ENCODE data around the gene PACRG.

The PACRG gene

DNA sequence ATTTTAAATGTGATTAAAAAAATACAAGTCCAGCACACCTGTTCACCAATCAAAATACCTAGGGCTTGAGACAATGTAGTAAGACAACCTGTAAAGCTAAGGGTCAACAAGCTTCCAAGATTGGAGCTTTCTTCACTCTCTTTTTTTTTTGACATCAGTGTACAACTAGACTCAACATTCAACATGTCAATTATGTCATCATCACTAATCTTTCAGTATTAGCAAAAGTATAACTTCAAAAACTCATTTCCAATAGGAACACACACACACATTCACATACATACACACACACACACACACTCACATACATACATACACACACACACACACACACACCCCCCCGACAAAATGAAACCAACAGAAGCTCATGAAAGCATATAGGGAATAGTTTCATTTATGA lies 26.2 kb upstream of the PACRG start:
- TF ChIP-seq FOXP2 (optimal IDR thresholded peaks at IDR 0.05; ENCODE audit: borderline replicate concordance, extremely low read depth, extremely low read length, insufficient read depth) = no peak
- TF ChIP-seq, protein P1, sequence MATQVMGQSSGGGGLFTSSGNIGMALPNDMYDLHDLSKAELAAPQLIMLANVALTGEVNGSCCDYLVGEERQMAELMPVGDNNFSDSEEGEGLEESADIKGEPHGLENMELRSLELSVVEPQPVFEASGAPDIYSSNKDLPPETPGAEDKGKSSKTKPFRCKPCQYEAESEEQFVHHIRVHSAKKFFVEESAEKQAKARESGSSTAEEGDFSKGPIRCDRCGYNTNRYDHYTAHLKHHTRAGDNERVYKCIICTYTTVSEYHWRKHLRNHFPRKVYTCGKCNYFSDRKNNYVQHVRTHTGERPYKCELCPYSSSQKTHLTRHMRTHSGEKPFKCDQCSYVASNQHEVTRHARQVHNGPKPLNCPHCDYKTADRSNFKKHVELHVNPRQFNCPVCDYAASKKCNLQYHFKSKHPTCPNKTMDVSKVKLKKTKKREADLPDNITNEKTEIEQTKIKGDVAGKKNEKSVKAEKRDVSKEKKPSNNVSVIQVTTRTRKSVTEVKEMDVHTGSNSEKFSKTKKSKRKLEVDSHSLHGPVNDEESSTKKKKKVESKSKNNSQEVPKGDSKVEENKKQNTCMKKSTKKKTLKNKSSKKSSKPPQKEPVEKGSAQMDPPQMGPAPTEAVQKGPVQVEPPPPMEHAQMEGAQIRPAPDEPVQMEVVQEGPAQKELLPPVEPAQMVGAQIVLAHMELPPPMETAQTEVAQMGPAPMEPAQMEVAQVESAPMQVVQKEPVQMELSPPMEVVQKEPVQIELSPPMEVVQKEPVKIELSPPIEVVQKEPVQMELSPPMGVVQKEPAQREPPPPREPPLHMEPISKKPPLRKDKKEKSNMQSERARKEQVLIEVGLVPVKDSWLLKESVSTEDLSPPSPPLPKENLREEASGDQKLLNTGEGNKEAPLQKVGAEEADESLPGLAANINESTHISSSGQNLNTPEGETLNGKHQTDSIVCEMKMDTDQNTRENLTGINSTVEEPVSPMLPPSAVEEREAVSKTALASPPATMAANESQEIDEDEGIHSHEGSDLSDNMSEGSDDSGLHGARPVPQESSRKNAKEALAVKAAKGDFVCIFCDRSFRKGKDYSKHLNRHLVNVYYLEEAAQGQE (IDR thresholded peaks at IDR 0.05; ENCODE audit: insufficient read depth in 1 of 2, low read depth in 2 of 2, low read length in 2 of 2) = no peak
- no peak for TF ChIP-seq TAF1 (IDR thresholded peaks at IDR 0.05; ENCODE audit: borderline replicate concordance, insufficient read depth, low read length)
- no peak for TF ChIP-seq SIN3A (IDR thresholded peaks at IDR 0.05; ENCODE audit: borderline replicate concordance, insufficient read depth, low read length)
- TF ChIP-seq POLR2AphosphoS5 (IDR thresholded peaks at IDR 0.05; ENCODE audit: low read depth, low read length) = no peak

DNA sequence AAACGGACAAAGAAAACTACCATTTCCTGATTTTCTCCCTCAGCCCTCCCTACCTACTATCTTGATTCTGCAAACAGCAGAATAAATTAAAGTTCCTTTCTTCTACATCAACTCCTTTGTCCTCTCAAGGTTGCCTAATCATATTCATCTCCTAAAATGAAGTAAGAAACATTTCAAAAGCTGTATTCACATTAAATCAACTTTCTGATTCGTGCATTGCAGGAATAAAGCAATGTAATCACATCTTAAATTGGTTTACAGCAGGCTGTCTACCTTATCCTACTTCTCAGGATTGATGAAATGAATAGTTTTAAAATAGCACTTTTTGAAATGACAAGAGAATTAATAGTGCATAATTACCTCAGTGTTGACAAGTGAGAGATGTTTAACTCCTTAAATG lies 25.3 kb upstream of the PACRG start:
- TF ChIP-seq, protein P1 (IDR thresholded peaks at IDR 0.05; ENCODE audit: insufficient read depth in 1 of 2, low read depth in 2 of 2, low read length in 2 of 2) = no peak
- TF ChIP-seq FOXP2 (optimal IDR thresholded peaks at IDR 0.05; ENCODE audit: borderline replicate concordance, extremely low read depth, extremely low read length, insufficient read depth) (no peak), POLR2AphosphoS5 (IDR thresholded peaks at IDR 0.05; ENCODE audit: low read depth, low read length) (no peak), TAF1 (IDR thresholded peaks at IDR 0.05; ENCODE audit: borderline replicate concordance, insufficient read depth, low read length) (no peak), SIN3A (IDR thresholded peaks at IDR 0.05; ENCODE audit: borderline replicate concordance, insufficient read depth, low read length) (no peak)

DNA sequence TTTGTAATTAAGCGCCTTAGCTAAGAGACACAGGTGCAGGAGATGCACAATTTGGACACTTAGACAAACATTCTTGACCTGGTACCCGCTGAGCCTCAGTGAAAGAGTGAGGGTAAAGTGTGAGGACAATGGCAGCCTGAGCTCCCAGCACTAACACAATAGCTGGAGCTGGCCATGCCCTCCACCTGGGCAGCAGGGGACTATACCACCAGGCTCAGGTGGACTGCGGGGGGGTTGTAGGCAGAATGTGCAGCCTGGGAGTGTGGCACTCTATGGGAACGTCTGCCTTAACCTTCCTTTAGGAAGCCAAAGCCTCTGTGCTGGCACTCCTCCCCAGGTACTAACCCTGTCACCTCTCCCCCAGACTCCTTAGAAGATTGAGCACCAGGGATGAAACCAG lies 23.8 kb upstream of the PACRG start:
- TF ChIP-seq FOXP2 (optimal IDR thresholded peaks at IDR 0.05; ENCODE audit: borderline replicate concordance, extremely low read depth, extremely low read length, insufficient read depth) (no peak), TAF1 (IDR thresholded peaks at IDR 0.05; ENCODE audit: borderline replicate concordance, insufficient read depth, low read length) (no peak), POLR2AphosphoS5 (IDR thresholded peaks at IDR 0.05; ENCODE audit: low read depth, low read length) (no peak), SIN3A (IDR thresholded peaks at IDR 0.05; ENCODE audit: borderline replicate concordance, insufficient read depth, low read length) (no peak)
- TF ChIP-seq, protein P1 (IDR thresholded peaks at IDR 0.05; ENCODE audit: insufficient read depth in 1 of 2, low read depth in 2 of 2, low read length in 2 of 2) = no peak

DNA sequence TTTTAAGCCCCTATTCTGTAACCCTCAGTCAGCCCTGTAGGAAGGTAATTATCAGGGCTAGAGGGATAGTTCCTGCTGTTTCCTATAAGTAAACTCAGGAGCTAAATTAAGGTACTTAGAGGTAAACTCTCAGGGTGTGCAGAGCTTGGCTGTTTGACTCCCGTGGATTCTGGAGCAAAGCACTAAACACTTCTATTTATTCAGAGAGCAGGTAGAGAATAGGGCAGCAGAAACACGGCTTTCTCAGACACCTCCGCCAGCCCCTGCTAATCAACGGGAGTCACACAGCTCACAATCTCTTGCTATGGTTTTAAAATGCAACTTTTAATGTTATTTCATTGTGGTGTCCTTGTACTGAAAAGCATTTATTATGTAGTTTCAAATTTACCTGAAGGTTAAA lies 22.0 kb upstream of the PACRG start:
- TF ChIP-seq FOXP2 (optimal IDR thresholded peaks at IDR 0.05; ENCODE audit: borderline replicate concordance, extremely low read depth, extremely low read length, insufficient read depth) = no peak
- TF ChIP-seq SIN3A (IDR thresholded peaks at IDR 0.05; ENCODE audit: borderline replicate concordance, insufficient read depth, low read length) = no peak
- TF ChIP-seq TAF1 (IDR thresholded peaks at IDR 0.05; ENCODE audit: borderline replicate concordance, insufficient read depth, low read length) = no peak

DNA sequence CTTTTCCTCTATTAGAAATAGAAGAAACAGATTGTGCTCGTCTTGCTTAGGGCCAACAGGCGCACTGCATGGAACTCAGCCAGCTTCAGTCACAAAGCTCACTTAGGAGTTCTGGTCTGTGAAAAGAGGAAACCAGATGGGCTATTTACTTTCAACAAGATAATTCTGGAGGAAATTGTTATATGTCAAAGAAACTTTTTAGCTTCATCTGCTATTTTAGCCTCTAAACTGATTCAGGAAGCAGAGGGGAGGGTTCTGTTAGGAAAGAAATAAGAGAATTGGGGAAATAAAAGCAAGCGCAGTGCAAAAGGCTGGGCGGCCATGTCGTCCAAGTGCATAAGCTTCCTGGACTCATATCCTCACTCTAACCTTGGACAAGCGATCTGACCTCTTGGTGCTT lies 21.5 kb upstream of the PACRG start:
- TF ChIP-seq, protein P1 (IDR thresholded peaks at IDR 0.05; ENCODE audit: insufficient read depth in 1 of 2, low read depth in 2 of 2, low read length in 2 of 2) = no peak
- no peak for TF ChIP-seq SIN3A (IDR thresholded peaks at IDR 0.05; ENCODE audit: borderline replicate concordance, insufficient read depth, low read length)
- TF ChIP-seq FOXP2 (optimal IDR thresholded peaks at IDR 0.05; ENCODE audit: borderline replicate concordance, extremely low read depth, extremely low read length, insufficient read depth) = no peak
- no peak for TF ChIP-seq TAF1 (IDR thresholded peaks at IDR 0.05; ENCODE audit: borderline replicate concordance, insufficient read depth, low read length)
- TF ChIP-seq POLR2AphosphoS5 (IDR thresholded peaks at IDR 0.05; ENCODE audit: low read depth, low read length) = no peak
